Measurements from ENCODE around the gene INKA2.

INKA2 gene

GRCh38 chr1:111704240-111704639 is 35.0 kb downstream of the INKA2 start:
- DNase-seq (ENCODE audit: low read depth in 2 of 2), result no peak

DNA sequence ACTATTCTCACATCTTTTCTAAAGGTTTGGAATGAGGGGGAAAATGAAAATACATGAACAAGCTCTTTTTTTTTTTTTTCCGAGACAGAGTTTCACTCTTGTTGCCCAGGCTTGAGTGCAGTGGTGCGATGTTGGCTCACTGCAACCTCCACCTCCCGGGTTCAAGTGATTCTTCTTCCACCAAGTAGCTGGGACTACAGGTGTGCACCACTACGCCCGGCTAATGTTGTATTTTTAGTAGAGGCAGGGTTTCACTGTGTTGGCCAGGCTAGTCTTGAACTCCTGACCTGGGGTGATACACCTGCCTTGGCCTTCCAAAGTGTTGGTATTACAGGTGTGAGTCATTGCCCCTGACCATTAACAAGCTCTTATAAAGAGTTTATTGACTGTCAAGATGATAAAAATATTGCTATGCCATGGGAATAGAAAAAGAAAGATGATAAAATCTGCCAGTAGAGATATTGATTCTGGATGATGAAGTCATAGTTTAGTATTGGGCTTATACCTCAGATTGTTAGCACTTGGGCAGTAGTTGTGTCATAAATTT is 36.6 kb downstream of the INKA2 start:
- DNase-seq (ENCODE audit: low read depth in 2 of 2), result no peak

DNA sequence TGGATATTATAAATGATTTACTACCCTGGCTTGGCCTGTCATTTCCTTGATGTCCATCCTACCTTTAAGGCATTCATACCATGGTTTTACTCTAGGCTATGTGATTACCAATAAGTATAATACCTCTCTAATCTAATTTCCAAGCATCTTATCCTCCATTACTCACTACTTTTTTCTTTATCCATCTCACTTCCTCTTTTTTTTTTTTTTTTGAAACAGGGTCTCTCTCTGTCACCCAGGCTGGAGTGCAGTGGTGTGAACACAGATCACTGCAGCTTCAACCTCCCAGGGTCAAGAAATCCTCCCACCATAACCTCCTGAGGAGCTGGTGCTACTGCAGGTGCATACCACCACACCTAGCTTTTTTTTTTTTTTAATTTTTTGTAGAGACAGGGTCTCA is 39.9 kb downstream of the INKA2 start:
- DNase-seq (ENCODE audit: low read depth in 2 of 2), result no peak

GRCh38 chr1:111696330-111696729 is 42.9 kb downstream of the INKA2 start:
- no peak for DNase-seq (ENCODE audit: low read depth in 2 of 2)

- no peak for DNase-seq (ENCODE audit: low read depth in 2 of 2)
Observed at GRCh38 chr1:111695801-111696200, 43.4 kb downstream of the INKA2 start.

DNA sequence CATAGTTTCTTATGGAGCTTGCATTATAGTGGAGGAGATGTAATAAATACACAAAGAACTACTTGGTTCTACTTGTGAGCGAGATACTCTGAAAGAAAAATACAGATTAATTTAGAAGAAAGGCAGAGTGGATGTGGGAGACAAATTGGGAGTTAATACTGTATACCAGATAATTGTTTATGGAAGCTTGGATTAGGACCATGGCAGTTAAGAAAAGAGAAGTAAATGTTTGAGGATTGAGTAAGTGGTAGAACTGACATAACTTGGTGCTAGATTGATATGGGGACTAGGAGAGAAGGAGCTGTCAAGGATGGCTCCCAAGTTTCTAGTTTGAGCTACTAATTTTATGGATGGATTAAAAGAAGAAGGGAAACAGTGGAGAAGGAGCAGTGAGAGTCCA is 47.3 kb downstream of the INKA2 start:
- DNase-seq (ENCODE audit: low read depth in 2 of 2), result no peak

GRCh38 chr1:111690306-111690617 is 48.9 kb downstream of the INKA2 start:
- no peak for DNase-seq (ENCODE audit: low read depth in 2 of 2)
